Epithelial cell of prostate (primary cell): ENCODE results near the gene TEX35.
"Not testable (repeated sequence)": the region's sequence is repeated elsewhere in the genome, so short reads cannot be mapped to it uniquely, and the experiment has no call there.

Experiments used
- DNase-seq: peaks from one replicate; pipeline ENCODE4 v3.0.0-alpha.2; 2011; ENCODE audit warnings: low read depth, low spot score
- H3K27ac ChIP-seq: fragments of 450-650 bp; 2 replicates; pipeline ENCODE4 v1.5.1; 2017; ENCODE audit warnings: mild to moderate bottlenecking

TEX35 gene

GRCh38 chr1:178492341-178492740 lies 20.6 kb upstream of the TEX35 start:
- DNase-seq, result no peak
- H3K27ac ChIP-seq, result no peak overlapping the region

- H3K27ac ChIP-seq, result no peak overlapping the region
- DNase-seq, result no peak
These were observed 19.6 kb upstream of the TEX35 start for GRCh38 chr1:178493301-178493741.

GRCh38 chr1:178494569-178494971 lies 18.3 kb upstream of the TEX35 start:
- DNase-seq, result no peak
- no peak overlapping the region for H3K27ac ChIP-seq

GRCh38 chr1:178495158-178495557 lies 17.8 kb upstream of the TEX35 start:
- no peak for DNase-seq
- no peak overlapping the region for H3K27ac ChIP-seq

GRCh38 chr1:178495741-178496409 lies 17.0 kb upstream of the TEX35 start:
- no peak for DNase-seq
- no peak overlapping the region for H3K27ac ChIP-seq

- no peak within 1 kb of the TSS for H3K27ac ChIP-seq
- no peak for DNase-seq
These were observed 16.3 kb upstream of the TEX35 start, which contains the start of gene CLEC20A for GRCh38 chr1:178496410-178497135. Gene CLEC20A, minus strand, starts transcription at chr1:178496964. Its CDS starts 25 bp downstream, at chr1:178496939.

- H3K27ac ChIP-seq, result no peak overlapping the region
- DNase-seq, result no peak
These were observed 14.9 kb upstream of the TEX35 start for GRCh38 chr1:178497903-178498478.

- DNase-seq, result no peak
- no peak overlapping the region for H3K27ac ChIP-seq
These were observed 13.8 kb upstream of the TEX35 start for GRCh38 chr1:178498896-178499675.

- DNase-seq, result no peak
- no peak overlapping the region for H3K27ac ChIP-seq
These were observed 12.7 kb upstream of the TEX35 start for GRCh38 chr1:178500091-178500770.

GRCh38 chr1:178500936-178501554 lies 11.9 kb upstream of the TEX35 start:
- no peak for DNase-seq
- H3K27ac ChIP-seq, result no peak overlapping the region

GRCh38 chr1:178501705-178502329 lies 11.1 kb upstream of the TEX35 start:
- no peak overlapping the region for H3K27ac ChIP-seq
- DNase-seq, result no peak

- no peak overlapping the region for H3K27ac ChIP-seq
- no peak for DNase-seq
These were observed 10.6 kb upstream of the TEX35 start for GRCh38 chr1:178502330-178502714.

GRCh38 chr1:178502856-178503255 lies 10.1 kb upstream of the TEX35 start:
- no peak overlapping the region for H3K27ac ChIP-seq

GRCh38 chr1:178503316-178503715 lies 9.6 kb upstream of the TEX35 start:
- not testable (repeated sequence) for H3K27ac ChIP-seq, DNase-seq

More at GRCh38 chr1:178502856-178503255, 10.1 kb upstream of the TEX35 start:
- no peak for DNase-seq

- no peak overlapping the region for H3K27ac ChIP-seq
- no peak for DNase-seq
These were observed 9.1 kb upstream of the TEX35 start for GRCh38 chr1:178503849-178504248.

GRCh38 chr1:178504286-178504685 lies 8.6 kb upstream of the TEX35 start:
- no peak for DNase-seq
- no peak overlapping the region for H3K27ac ChIP-seq

- DNase-seq, result no peak
- H3K27ac ChIP-seq, result no peak overlapping the region
These were observed 6.7 kb upstream of the TEX35 start for GRCh38 chr1:178506177-178506576.

GRCh38 chr1:178506669-178507068 lies 6.2 kb upstream of the TEX35 start:
- no peak for DNase-seq

GRCh38 chr1:178509414-178510007 lies 3.4 kb upstream of the TEX35 start:
- no peak overlapping the region for H3K27ac ChIP-seq
- no peak for DNase-seq

More at GRCh38 chr1:178506669-178507068, 6.2 kb upstream of the TEX35 start:
- no peak overlapping the region for H3K27ac ChIP-seq
